SH-SY5Y (cell line): ENCODE results near the gene ARF4.

Source experiments
- GATA2 ChIP-seq: IDR thresholded peaks from 2 replicates; pipeline ENCODE4 v1.6.1; 2011; ENCODE audit warnings: mild to moderate bottlenecking, low read depth, low read length
- GATA3 ChIP-seq: IDR thresholded peaks from 2 replicates; pipeline ENCODE4 v1.6.1; 2011; ENCODE audit warnings: low read depth, mild to moderate bottlenecking, low read length, moderate library complexity

DNA sequence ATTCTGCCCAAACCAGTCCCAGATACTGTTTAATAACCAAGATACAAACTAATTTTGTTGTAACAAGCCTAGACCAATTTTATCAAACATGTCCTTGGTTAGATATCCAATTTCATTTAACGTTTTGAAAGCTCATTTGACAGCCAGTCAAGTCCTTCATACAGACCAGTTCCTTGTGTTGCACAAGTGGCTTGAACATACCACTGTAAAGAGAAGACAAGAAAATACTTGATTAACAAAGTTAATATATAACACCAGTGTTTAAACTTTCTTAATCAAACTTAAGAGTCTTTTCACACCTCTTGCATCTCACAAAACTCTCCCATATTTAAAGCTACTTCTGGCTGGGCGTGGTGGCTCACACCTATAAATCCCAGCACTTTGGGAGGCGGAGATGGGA lies 25.0 kb downstream of the ARF4 start:
- no peak for TF ChIP-seq GATA2
- TF ChIP-seq GATA3 = no peak
